ENCODE data around the gene CDH13. TPM values are rescaled to one million over a fixed set of nuclear protein-coding genes. Genes with fewer than 3 reads are reported as not detected.

The CDH13 gene
- total and polyA plus RNA-seq, 2 donors (not counting 3 experiments of a cell fraction or from before 2014, with no cell fraction given) = 96.6 to 124 TPM

DNA sequence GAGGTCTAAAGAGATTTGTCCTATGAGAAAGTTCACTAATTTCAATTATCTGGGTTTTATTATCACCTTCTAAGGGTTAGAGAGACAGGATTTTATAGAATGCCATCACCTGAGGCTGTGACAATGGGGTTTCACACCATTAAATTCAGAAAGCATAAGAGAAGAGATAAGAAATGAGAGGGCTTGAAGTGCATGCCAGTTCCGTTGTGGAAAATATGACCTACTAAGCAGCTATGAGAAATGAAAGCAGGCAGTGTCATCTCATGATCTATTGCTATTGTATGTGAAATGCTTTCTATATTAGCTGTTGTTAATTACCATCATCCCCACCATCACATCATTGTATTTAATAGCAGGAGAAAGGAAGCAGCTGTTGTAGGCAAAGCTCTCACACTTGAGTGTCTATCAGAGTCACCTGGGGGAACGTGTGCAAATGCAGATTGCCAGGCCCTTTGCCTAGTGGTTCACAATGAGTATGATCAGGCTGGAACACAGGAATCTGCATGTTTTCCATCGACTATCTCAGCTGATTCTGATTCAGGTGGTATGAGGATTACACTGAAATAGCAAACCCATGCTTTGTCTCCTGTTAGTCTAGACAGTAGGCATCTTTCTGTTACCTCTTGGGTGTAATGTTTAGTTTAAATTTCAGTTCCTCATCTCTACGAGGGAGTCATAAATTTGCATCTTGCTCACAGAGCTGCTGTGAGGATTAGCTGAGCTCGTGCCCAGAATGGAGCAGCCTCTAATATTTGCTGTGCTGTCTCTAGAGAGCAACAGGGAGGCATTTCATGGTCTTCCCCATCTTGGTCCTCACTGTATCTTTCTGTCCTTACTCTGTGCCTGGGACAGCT is 256.4 kb downstream of the CDH13 start:
- dilution Hi-C loops (cut with MboI; ENCODE audit: extremely low pct_ligation_motif_present, low sequenced_read_pairs) = no loop called here
- no peak overlapping the region for H2AFZ ChIP-seq (ENCODE audit: low read depth, low read length)
- CTCF ChIA-PET = interaction anchor here (0.7 to 0.8 kb wide), 2 partner anchors 185 to 252 kb away, joined by 3 read pairs; no protein-coding TSS in a partner anchor
- no TSS peak for BruUV-seq (replicated peaks)
- POLR2A ChIA-PET = no interaction called here
- intact Hi-C loops (cut with micrococcal nuclease) = no loop called here
- H3K4me1 ChIP-seq (ENCODE audit: control insufficient read depth, extremely low read depth, insufficient read depth, low read length) = peaks cover 5% of the 10 kb centered on the region
- H3K9me3 ChIP-seq (replicated peaks; ENCODE audit: control insufficient read depth, insufficient read depth, low read length) = no peaks in the 10 kb centered on the region
- no peaks in the 10 kb centered on the region for H3K9me1 ChIP-seq (replicated peaks; ENCODE audit: control insufficient read depth, extremely low read depth, insufficient read depth, low read length)
- H3K27me3 ChIP-seq (ENCODE audit: control insufficient read depth in 2 of 2, insufficient read depth in 2 of 2, low read length in 2 of 2) = no peaks in the 10 kb centered on the region
- no peaks in the 10 kb centered on the region for H4K20me1 ChIP-seq (replicated peaks; ENCODE audit: control insufficient read depth, extremely low read depth, insufficient read depth, low read length)
- TF ChIP-seq GATA2 (IDR thresholded peaks at IDR 0.05; ENCODE audit: insufficient read depth, insufficient read length, low read depth, low read length) (no peak), POLR2A (IDR thresholded peaks at IDR 0.05; ENCODE audit: low read depth, low read length) (no peak), MYC (IDR thresholded peaks at IDR 0.05; ENCODE audit: low read depth, low read length) (no peak), POLR2AphosphoS5 (IDR thresholded peaks at IDR 0.05; ENCODE audit: insufficient read depth, low read depth, low read length) (no peak), FOS (IDR thresholded peaks at IDR 0.05; ENCODE audit: borderline replicate concordance, insufficient read depth, low read length) (no peak), EZH2 (IDR thresholded peaks at IDR 0.05; ENCODE audit: borderline replicate concordance, low read depth, low read length, severe bottlenecking) (no peak), JUN (IDR thresholded peaks at IDR 0.05; ENCODE audit: borderline replicate concordance, insufficient read depth, insufficient read length, low read depth) (no peak)
- TF ChIP-seq, protein P1, sequence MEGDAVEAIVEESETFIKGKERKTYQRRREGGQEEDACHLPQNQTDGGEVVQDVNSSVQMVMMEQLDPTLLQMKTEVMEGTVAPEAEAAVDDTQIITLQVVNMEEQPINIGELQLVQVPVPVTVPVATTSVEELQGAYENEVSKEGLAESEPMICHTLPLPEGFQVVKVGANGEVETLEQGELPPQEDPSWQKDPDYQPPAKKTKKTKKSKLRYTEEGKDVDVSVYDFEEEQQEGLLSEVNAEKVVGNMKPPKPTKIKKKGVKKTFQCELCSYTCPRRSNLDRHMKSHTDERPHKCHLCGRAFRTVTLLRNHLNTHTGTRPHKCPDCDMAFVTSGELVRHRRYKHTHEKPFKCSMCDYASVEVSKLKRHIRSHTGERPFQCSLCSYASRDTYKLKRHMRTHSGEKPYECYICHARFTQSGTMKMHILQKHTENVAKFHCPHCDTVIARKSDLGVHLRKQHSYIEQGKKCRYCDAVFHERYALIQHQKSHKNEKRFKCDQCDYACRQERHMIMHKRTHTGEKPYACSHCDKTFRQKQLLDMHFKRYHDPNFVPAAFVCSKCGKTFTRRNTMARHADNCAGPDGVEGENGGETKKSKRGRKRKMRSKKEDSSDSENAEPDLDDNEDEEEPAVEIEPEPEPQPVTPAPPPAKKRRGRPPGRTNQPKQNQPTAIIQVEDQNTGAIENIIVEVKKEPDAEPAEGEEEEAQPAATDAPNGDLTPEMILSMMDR (IDR thresholded peaks at IDR 0.05; ENCODE audit: extremely low read depth in 1 of 2, insufficient read depth in 1 of 2, low read depth in 1 of 2, low read length in 2 of 2) = no peak
- TF ChIP-seq, protein P2, sequence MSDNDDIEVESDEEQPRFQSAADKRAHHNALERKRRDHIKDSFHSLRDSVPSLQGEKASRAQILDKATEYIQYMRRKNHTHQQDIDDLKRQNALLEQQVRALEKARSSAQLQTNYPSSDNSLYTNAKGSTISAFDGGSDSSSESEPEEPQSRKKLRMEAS (IDR thresholded peaks at IDR 0.05; ENCODE audit: insufficient read depth, insufficient read length) = no peak
- no peak overlapping the region for H3K4me2 ChIP-seq (ENCODE audit: insufficient read depth, low read length)
- H3K27ac ChIP-seq (ENCODE audit: insufficient read depth, low read depth, low read length) = no peak overlapping the region
- H3K79me2 ChIP-seq (ENCODE audit: control insufficient read depth, insufficient read depth, low read length) = no peaks in the 10 kb centered on the region
- H3K36me3 ChIP-seq (ENCODE audit: control insufficient read depth in 2 of 2, extremely low read depth in 1 of 2, insufficient read depth in 2 of 2, low read length in 2 of 2) = no peaks in the 10 kb centered on the region
- H3K9ac ChIP-seq (replicated peaks; ENCODE audit: extremely low read depth, insufficient read depth, low read length) = no peak overlapping the region
- FAIRE-seq = no peak
- no peak overlapping the region for H3K4me3 ChIP-seq (replicated peaks in 1 of 3; ENCODE audit: insufficient read depth in 1 of 3, low read depth in 1 of 3, low read length in 3 of 3)
- DNase-seq (ENCODE audit: low read depth, low spot score) = no peak

Measured in endothelial cell of umbilical vein (primary cell).